ENCODE measurements around the gene IGHMBP2. TPM values are rescaled to one million over a fixed set of nuclear protein-coding genes. Genes with fewer than 3 reads are reported as not detected.

IGHMBP2 gene
- total and polyA plus RNA-seq, 9 of the 15 experiments (the other 6 are each of a cell fraction or from before 2014, with no cell fraction given) = 1.6 to 24.8 (median 14.5) TPM

DNA sequence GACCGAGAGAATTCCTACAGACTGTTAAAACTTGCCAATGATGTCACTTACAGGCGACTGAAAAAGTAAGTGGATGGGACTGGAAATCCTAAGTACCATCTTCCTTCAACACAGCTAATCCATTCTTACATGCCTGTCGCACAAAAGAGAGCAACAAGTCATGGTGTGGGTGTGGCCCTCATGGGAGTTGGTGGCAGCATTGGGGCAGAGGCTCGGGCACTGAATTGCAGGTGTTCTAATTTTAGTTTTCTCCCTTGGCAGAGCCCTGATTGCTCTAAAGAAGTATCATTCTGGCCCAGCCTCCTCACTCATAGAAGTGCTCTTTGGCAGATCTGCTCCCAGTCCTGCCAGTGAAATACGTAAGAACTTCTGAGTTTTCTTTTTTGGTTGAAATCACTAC, 4.6 kb downstream of the IGHMBP2 start:
- no peak overlapping the region for H3K4me3 ChIP-seq
- H3K27ac ChIP-seq (ENCODE audit: extremely low read depth, low read depth, low read length) = no peak overlapping the region
- no peaks in the 10 kb centered on the region for H4K20me1 ChIP-seq (replicated peaks; ENCODE audit: control insufficient read depth, insufficient read depth, low read length)
- no peaks in the 10 kb centered on the region for H3K9me1 ChIP-seq (ENCODE audit: control insufficient read depth, insufficient read depth, low read length)
- H3K79me2 ChIP-seq (ENCODE audit: control insufficient read depth, insufficient read depth, low read length) = peaks cover 33% of the 10 kb centered on the region
- H3K4me1 ChIP-seq (replicated peaks in 1 of 2; ENCODE audit: control insufficient read depth in 2 of 2, insufficient read depth in 2 of 2, low read length in 2 of 2) = peaks cover 6 to 18% of the 10 kb centered on the region in 2 experiments; a peak in 3 of 5 replicates
- ChIA-PET POLR2A (no interaction called here), CTCF (ENCODE audit: low intra/inter-chr PET ratio) (no interaction called here)
- in situ Hi-C loops (cut with MboI) = no loop called here
- H3K9me3 ChIP-seq (replicated peaks; ENCODE audit: control insufficient read depth, insufficient read depth, low read depth, low read length) = no peaks in the 10 kb centered on the region
- 88% methylated on average over 5 of the region's 5 CpGs for WGBS (ENCODE audit: insufficient coverage, low coverage, missing lambda C conversion rate)
- H3K36me3 ChIP-seq (ENCODE audit: control insufficient read depth, insufficient read depth, low read length) = peaks cover 58% of the 10 kb centered on the region; the same call in 2 of the 3 replicates
- no peak overlapping the region for H3K4me2 ChIP-seq (ENCODE audit: insufficient read depth, low read length)
- no peaks in the 10 kb centered on the region for H3K27me3 ChIP-seq (ENCODE audit: control insufficient read depth in 2 of 2, insufficient read depth in 2 of 2, low read length in 2 of 2)
- FAIRE-seq (no peak), ATAC-seq (no peak), DNase-seq (ENCODE audit: extremely low read depth in 1 of 4, low spot score in 3 of 4) (no peak)
- intact Hi-C loops (cut with micrococcal nuclease) = no loop called here
- no peak overlapping the region for H2AFZ ChIP-seq (ENCODE audit: low read depth, low read length)
- BruUV-seq (replicated peaks) = no TSS peak
- no peak overlapping the region for H3K9ac ChIP-seq (ENCODE audit: insufficient read depth in 1 of 2, low read depth in 2 of 2, low read length in 2 of 2)
- no peak for TF ChIP-seq CEBPB (tag; IDR thresholded peaks at IDR 0.05)
- no peak for TF ChIP-seq GATAD2B (IDR thresholded peaks at IDR 0.05; ENCODE audit: borderline replicate concordance)
- TF ChIP-seq ZNF395 (CRISPR knock-in tag; IDR thresholded peaks at IDR 0.05) = no peak
- TF ChIP-seq PML (IDR thresholded peaks at IDR 0.05; ENCODE audit: low read length) = no peak
- TF ChIP-seq KLF13 (tag; IDR thresholded peaks at IDR 0.05; ENCODE audit: borderline replicate concordance, low read depth) = no peak
- no peak for TF ChIP-seq HOXB6 (CRISPR knock-in tag; IDR thresholded peaks at IDR 0.05; ENCODE audit: borderline replicate concordance)
- TF ChIP-seq RBFOX2 (IDR thresholded peaks at IDR 0.05; ENCODE audit: low read depth, low read length) = no peak
- no peak for TF ChIP-seq NR0B1 (IDR thresholded peaks at IDR 0.05; ENCODE audit: partially characterized antibody)
- TF ChIP-seq ADNP (tag; IDR thresholded peaks at IDR 0.05) = no peak
- TF ChIP-seq KLF6 (CRISPR knock-in tag; IDR thresholded peaks at IDR 0.05; ENCODE audit: borderline replicate concordance) = no peak
- no peak for TF ChIP-seq ZKSCAN3 (CRISPR knock-in tag; IDR thresholded peaks at IDR 0.05)
- no peak for TF ChIP-seq NFE2L1 (tag; IDR thresholded peaks at IDR 0.05; ENCODE audit: borderline replicate concordance, low read depth)
- TF ChIP-seq, protein P1, sequence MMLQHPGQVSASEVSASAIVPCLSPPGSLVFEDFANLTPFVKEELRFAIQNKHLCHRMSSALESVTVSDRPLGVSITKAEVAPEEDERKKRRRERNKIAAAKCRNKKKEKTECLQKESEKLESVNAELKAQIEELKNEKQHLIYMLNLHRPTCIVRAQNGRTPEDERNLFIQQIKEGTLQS (IDR thresholded peaks at IDR 0.05) = no peak
- TF ChIP-seq, protein P1 (CRISPR knock-in tag; conservative IDR thresholded peaks at IDR 0.05) = no peak
- TF ChIP-seq JUND (IDR thresholded peaks at IDR 0.05; ENCODE audit: borderline replicate concordance, low read depth, low read length) = no peak
- no peak for TF ChIP-seq JUND (tag; IDR thresholded peaks at IDR 0.05; ENCODE audit: borderline replicate concordance, low read depth, low read length)
- TF ChIP-seq PTTG1 (tag; IDR thresholded peaks at IDR 0.05; ENCODE audit: low read depth) = no peak
- no peak for TF ChIP-seq MAX (CRISPR knock-in tag; IDR thresholded peaks at IDR 0.05)
- TF ChIP-seq ZNF512 (tag; IDR thresholded peaks at IDR 0.05) = no peak
